ENCODE measurements around the gene COCH.

- TF ChIP-seq RAD21 (IDR thresholded peaks at IDR 0.05; ENCODE audit: low read depth), result no peak
- TF ChIP-seq REST (IDR thresholded peaks at IDR 0.05; ENCODE audit: low read depth), result no peak
- TF ChIP-seq EP300 (IDR thresholded peaks at IDR 0.05; ENCODE audit: borderline replicate concordance), result no peak
- no peak for TF ChIP-seq CEBPB (IDR thresholded peaks at IDR 0.05)
- no peak for TF ChIP-seq ZBTB7A (IDR thresholded peaks at IDR 0.05; ENCODE audit: low read depth)
- no peak for TF ChIP-seq EGR1 (IDR thresholded peaks at IDR 0.05)
- no peak for TF ChIP-seq MAX (IDR thresholded peaks at IDR 0.05)
Measured at GRCh38 chr14:30869551-30870155, 4.7 kb upstream of the COCH start.
